Measurements from ENCODE around the gene CEP164. TPM values are rescaled to one million over a fixed set of nuclear protein-coding genes. Genes with fewer than 3 reads are reported as not detected.

The CEP164 gene
- total and polyA plus RNA-seq, 10 of the 15 experiments (the other 5 are each of a cell fraction or from before 2014, with no cell fraction given), result 4.2 to 31.2 (median 20.2) TPM

DNA sequence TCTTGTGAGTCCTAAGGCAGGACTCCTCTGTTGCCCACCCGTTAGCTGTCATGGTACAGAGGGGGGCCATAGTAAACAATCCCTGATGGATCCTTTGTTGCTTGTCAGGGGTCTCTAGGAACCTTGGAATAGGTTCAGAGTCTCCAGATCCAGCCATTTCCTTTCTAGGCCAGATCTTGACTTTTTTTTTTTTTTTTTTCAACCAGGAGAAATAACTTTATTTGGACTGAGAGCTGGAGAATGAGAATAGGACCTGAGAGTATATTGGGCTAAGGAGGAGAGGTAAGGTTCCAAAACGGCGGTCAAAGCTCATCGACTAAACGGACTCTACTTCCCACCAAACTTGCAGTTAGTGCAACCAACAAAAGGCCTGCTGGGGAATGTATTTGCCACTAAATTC is 7.7 kb downstream of the CEP164 start:
- ChIA-PET POLR2A (no interaction called here), SMC1A (ENCODE audit: uncharacterized antibody, unreplicated experiment) (interaction anchor here (0.6 to 1.3 kb wide), 3 partner anchors 9 to 34 kb away, joined by 3 to 5 read pairs (median 3); no protein-coding TSS in a partner anchor), RAD21 (ENCODE audit: unreplicated experiment) (no interaction called here), CTCF (interaction anchor here (0.9 kb wide), 1 partner anchor 92 kb away, joined by 3 read pairs; no protein-coding TSS in a partner anchor)
- H3K27me3 ChIP-seq (replicated peaks in 1 of 2; ENCODE audit: control insufficient read depth in 2 of 2, insufficient read depth in 2 of 2, low read length in 1 of 2), result no peaks in the 10 kb centered on the region
- H3K36me3 ChIP-seq (ENCODE audit: control insufficient read depth in 2 of 2, insufficient read depth in 2 of 2, low read length in 1 of 2), result no peaks in the 10 kb centered on the region; a peak in 1 of 4 replicates
- no peaks in the 10 kb centered on the region for H3K9me3 ChIP-seq (replicated peaks; ENCODE audit: control insufficient read depth, insufficient read depth, low read length)
- no TSS peak for BruUV-seq (replicated peaks)
- H3K4me3 ChIP-seq, result no peak overlapping the region
- no peak overlapping the region for H3K9ac ChIP-seq (ENCODE audit: control insufficient read depth, insufficient read depth, low read length)
- no peak for TF ChIP-seq NBN (IDR thresholded peaks at IDR 0.05)
- TF ChIP-seq, protein P1, sequence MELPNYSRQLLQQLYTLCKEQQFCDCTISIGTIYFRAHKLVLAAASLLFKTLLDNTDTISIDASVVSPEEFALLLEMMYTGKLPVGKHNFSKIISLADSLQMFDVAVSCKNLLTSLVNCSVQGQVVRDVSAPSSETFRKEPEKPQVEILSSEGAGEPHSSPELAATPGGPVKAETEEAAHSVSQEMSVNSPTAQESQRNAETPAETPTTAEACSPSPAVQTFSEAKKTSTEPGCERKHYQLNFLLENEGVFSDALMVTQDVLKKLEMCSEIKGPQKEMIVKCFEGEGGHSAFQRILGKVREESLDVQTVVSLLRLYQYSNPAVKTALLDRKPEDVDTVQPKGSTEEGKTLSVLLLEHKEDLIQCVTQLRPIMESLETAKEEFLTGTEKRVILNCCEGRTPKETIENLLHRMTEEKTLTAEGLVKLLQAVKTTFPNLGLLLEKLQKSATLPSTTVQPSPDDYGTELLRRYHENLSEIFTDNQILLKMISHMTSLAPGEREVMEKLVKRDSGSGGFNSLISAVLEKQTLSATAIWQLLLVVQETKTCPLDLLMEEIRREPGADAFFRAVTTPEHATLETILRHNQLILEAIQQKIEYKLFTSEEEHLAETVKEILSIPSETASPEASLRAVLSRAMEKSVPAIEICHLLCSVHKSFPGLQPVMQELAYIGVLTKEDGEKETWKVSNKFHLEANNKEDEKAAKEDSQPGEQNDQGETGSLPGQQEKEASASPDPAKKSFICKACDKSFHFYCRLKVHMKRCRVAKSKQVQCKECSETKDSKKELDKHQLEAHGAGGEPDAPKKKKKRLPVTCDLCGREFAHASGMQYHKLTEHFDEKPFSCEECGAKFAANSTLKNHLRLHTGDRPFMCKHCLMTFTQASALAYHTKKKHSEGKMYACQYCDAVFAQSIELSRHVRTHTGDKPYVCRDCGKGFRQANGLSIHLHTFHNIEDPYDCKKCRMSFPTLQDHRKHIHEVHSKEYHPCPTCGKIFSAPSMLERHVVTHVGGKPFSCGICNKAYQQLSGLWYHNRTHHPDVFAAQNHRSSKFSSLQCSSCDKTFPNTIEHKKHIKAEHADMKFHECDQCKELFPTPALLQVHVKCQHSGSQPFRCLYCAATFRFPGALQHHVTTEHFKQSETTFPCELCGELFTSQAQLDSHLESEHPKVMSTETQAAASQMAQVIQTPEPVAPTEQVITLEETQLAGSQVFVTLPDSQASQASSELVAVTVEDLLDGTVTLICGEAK (IDR thresholded peaks at IDR 0.05; ENCODE audit: borderline replicate concordance), result peak; percentile 49
- TF ChIP-seq ZNF384 (IDR thresholded peaks at IDR 0.05; ENCODE audit: borderline replicate concordance, low read depth, low read length), result peak; percentile 37; the same call in 1 of the 2 replicates
- no peaks in the 10 kb centered on the region for H3K4me1 ChIP-seq (ENCODE audit: control insufficient read depth, insufficient read depth, low read length)
- no peak overlapping the region for H3K27ac ChIP-seq (ENCODE audit: control insufficient read depth, insufficient read depth)
- H3K79me2 ChIP-seq (ENCODE audit: control insufficient read depth, insufficient read depth, low read length), result no peaks in the 10 kb centered on the region
- no peaks in the 10 kb centered on the region for H4K20me1 ChIP-seq (ENCODE audit: control insufficient read depth, insufficient read depth)
- 90% methylated on average over 5 of the region's 5 CpGs for WGBS (ENCODE audit: insufficient coverage, insufficient replicate concordance, low lambda C conversion rate, missing lambda C conversion rate)
- ATAC-seq (no peak), DNase-seq (ENCODE audit: low read depth, low spot score) (no peak), FAIRE-seq (no peak)
- no peak overlapping the region for H2AFZ ChIP-seq (ENCODE audit: control insufficient read depth, low read depth, low read length)
- no peak overlapping the region for H3K4me2 ChIP-seq (ENCODE audit: control insufficient read depth, insufficient read depth)
- in situ Hi-C loops (cut with MboI) (no loop called here), intact Hi-C loops (cut with micrococcal nuclease; ENCODE audit: unreplicated experiment) (no loop called here)

DNA sequence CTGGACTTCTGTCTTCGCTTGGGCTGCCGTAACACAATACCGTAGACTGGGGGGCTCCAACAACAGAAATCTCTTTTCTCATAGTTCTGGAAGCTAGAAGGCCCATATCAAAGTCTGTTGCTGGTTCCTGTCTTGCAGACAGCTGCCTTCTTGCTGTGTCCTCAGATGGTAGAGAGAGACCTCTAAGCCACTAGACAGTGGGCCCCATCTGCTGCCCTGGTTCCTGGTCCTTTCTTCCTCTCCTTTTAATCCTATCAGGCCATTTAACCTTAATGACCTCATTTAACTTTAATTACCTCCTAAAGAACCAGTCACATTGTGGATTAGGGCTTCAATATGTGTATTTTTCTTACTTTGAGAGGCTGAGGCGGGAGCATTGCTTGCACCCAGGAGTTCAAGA is 9.4 kb downstream of the CEP164 start:
- H3K79me2 ChIP-seq (ENCODE audit: control insufficient read depth, insufficient read depth, low read length), result no peaks in the 10 kb centered on the region
- ChIA-PET POLR2A (no interaction called here), SMC1A (ENCODE audit: uncharacterized antibody, unreplicated experiment) (no interaction called here), CTCF (no interaction called here), RAD21 (ENCODE audit: unreplicated experiment) (no interaction called here)
- no peaks in the 10 kb centered on the region for H3K9me3 ChIP-seq (replicated peaks; ENCODE audit: control insufficient read depth, insufficient read depth, low read length)
- intact Hi-C loops (cut with micrococcal nuclease; ENCODE audit: unreplicated experiment), result no loop called here
- no peak for ATAC-seq
- no peaks in the 10 kb centered on the region for H3K27me3 ChIP-seq (replicated peaks in 1 of 2; ENCODE audit: control insufficient read depth in 2 of 2, insufficient read depth in 2 of 2, low read length in 1 of 2)
- no peak overlapping the region for H3K9ac ChIP-seq (ENCODE audit: control insufficient read depth, insufficient read depth, low read length)
- no peak overlapping the region for H3K27ac ChIP-seq (ENCODE audit: control insufficient read depth, insufficient read depth)
- no peak overlapping the region for H3K4me2 ChIP-seq (ENCODE audit: control insufficient read depth, insufficient read depth)
- no peak for FAIRE-seq
- no peak overlapping the region for H2AFZ ChIP-seq (ENCODE audit: control insufficient read depth, low read depth, low read length)
- H3K4me1 ChIP-seq (ENCODE audit: control insufficient read depth, insufficient read depth, low read length), result no peaks in the 10 kb centered on the region
- WGBS (ENCODE audit: insufficient coverage, insufficient replicate concordance, low lambda C conversion rate, missing lambda C conversion rate), result 100% methylated on average over 4 of the region's 4 CpGs
- H3K36me3 ChIP-seq (ENCODE audit: control insufficient read depth in 2 of 2, insufficient read depth in 2 of 2, low read length in 1 of 2), result no peaks in the 10 kb centered on the region; a peak in 1 of 4 replicates
- in situ Hi-C loops (cut with MboI), result no loop called here
- DNase-seq (ENCODE audit: low read depth, low spot score), result no peak
- BruUV-seq (replicated peaks), result no TSS peak
- H3K4me3 ChIP-seq, result no peak overlapping the region
- no peaks in the 10 kb centered on the region for H4K20me1 ChIP-seq (ENCODE audit: control insufficient read depth, insufficient read depth)
- TF ChIP-seq BMI1 (IDR thresholded peaks at IDR 0.05; ENCODE audit: borderline replicate concordance) (no peak), TCF7 (IDR thresholded peaks at IDR 0.05; ENCODE audit: borderline replicate concordance) (no peak), POLR2AphosphoS5 (IDR thresholded peaks at IDR 0.05; ENCODE audit: low read length) (no peak), MXI1 (IDR thresholded peaks at IDR 0.05; ENCODE audit: low read depth, low read length) (no peak), ASH2L (IDR thresholded peaks at IDR 0.05; ENCODE audit: borderline replicate concordance, low read depth) (no peak), NBN (IDR thresholded peaks at IDR 0.05) (no peak), POLR2AphosphoS2 (IDR thresholded peaks at IDR 0.05; ENCODE audit: low read depth, low read length) (no peak)

Data from GM12878 (cell line).